K562 (cell line): ENCODE measurements around the gene COL5A1. TPM values are rescaled to one million over a fixed set of nuclear protein-coding genes. Genes with fewer than 3 reads are reported as not detected.

Experiments used
- ATAC-seq: fragments of 200-7000 bp; cut with Tn5 transposase; 3 replicates; pipeline ENCODE4 v1.9.1; 2020; ENCODE audit warnings: moderate library complexity
- BruUV-seq: library from RNA; stranded (reverse); fragments of 400-500 nt; replicated peaks from 2 replicates; lab custom pipeline; 2021; lab: Mats Ljungman, UMichigan
- CTCF ChIA-PET: fragments of 300-600 bp; formaldehyde crosslinking; extraction: SDS; loops from one replicate; lab custom pipeline; 2021; ENCODE audit warnings: low intra/inter-chr PET ratio; lab: Yijun Ruan, JAX
- POLR2A ChIA-PET: fragments of 300-600, 350-650 bp; sonication (Branson Sonifier 250); formaldehyde crosslinking; extraction: SDS; loops from one replicate; lab custom pipeline; 2021; ENCODE audit warnings: antibody characterized with exemption, inconsistent platforms; lab: Yijun Ruan, JAX
- DNase-seq, 4 experiments: peaks; one replicate each; pipeline versions ENCODE4 v3.0.0 to v3.0.0-alpha.2; 2011 to 2018; ENCODE audit warnings: low spot score in 3 of 4, mixed read lengths in 3 of 4; ENCODE audit errors: extremely low read depth in 1 of 4
- FAIRE-seq: peaks from 2 replicates; lab custom pipeline; 2011; peaks lifted over from hg19 to GRCh38; lab: Jason Lieb, UNC
- H2AFZ ChIP-seq: 2 replicates; pipeline ENCODE4 v1.6.0; 2011; ENCODE audit warnings: low read depth, low read length, control low read depth, inconsistent platforms
- H3K27ac ChIP-seq: fragments of 200-600 bp; 3 replicates; pipeline ENCODE4 v1.8.0; 2011; ENCODE audit warnings: low read depth, mild to moderate bottlenecking, control low read depth, inconsistent platforms, low read length, moderate library complexity, mixed read lengths; ENCODE audit errors: extremely low read depth
- H3K27me3 ChIP-seq, 2 experiments: fragments of 300-600 bp in 1 of 2; 2 replicates in 1 of 2; 3 replicates in 1 of 2; pipeline versions ENCODE4 v1.6.0 to v1.8.0; 2011; ENCODE audit warnings: inconsistent platforms in 2 of 2, low read length in 2 of 2, mild to moderate bottlenecking in 1 of 2, mixed read lengths in 1 of 2, moderate library complexity in 1 of 2; ENCODE audit not compliant: control insufficient read depth in 2 of 2, insufficient read depth in 2 of 2
- H3K36me3 ChIP-seq: fragments of 300-600 bp; 3 replicates; pipeline ENCODE4 v1.8.0; 2011; ENCODE audit warnings: mild to moderate bottlenecking, low read length, inconsistent platforms; ENCODE audit not compliant: control insufficient read depth, insufficient read depth
- H3K4me1 ChIP-seq, 2 experiments: fragments of 200-600 bp in 1 of 2; replicated peaks in 1 of 2; 2 replicates in 1 of 2; 3 replicates in 1 of 2; pipeline versions ENCODE4 v1.5.1 to v1.8.0; 2011; ENCODE audit warnings: inconsistent platforms in 2 of 2, low read length in 2 of 2, mild to moderate bottlenecking in 1 of 2, mixed read lengths in 1 of 2, moderate library complexity in 1 of 2; ENCODE audit not compliant: control insufficient read depth in 2 of 2, insufficient read depth in 2 of 2
- H3K4me2 ChIP-seq: 2 replicates; pipeline ENCODE4 v1.6.1; 2011; ENCODE audit warnings: low read length, control low read depth, inconsistent platforms, mixed read lengths; ENCODE audit not compliant: insufficient read depth
- H3K4me3 ChIP-seq: fragments of 200-600 bp; sonication (generic), shearing (Covaris generic); 2 replicates; pipeline ENCODE4 v1.5.1; 2016; ENCODE audit warnings: control low read depth, inconsistent platforms
- H3K79me2 ChIP-seq: fragments of 200-600 bp; 3 replicates; pipeline ENCODE4 v1.8.0; 2011; ENCODE audit warnings: low read length, inconsistent platforms; ENCODE audit not compliant: control insufficient read depth, insufficient read depth
- H3K9ac ChIP-seq, 2 experiments: 2 replicates each; pipeline versions ENCODE4 v1.6.0 to v1.6.1; 2011; ENCODE audit warnings: low read depth in 2 of 2, low read length in 2 of 2, control low read depth in 1 of 2, inconsistent platforms in 1 of 2, mild to moderate bottlenecking in 1 of 2, mixed read lengths in 1 of 2; ENCODE audit not compliant: insufficient read depth in 1 of 2
- H3K9me1 ChIP-seq: one replicate; pipeline ENCODE4 v1.6.0; 2011; ENCODE audit warnings: inconsistent platforms, mild to moderate bottlenecking, low read length, moderate library complexity; ENCODE audit not compliant: control insufficient read depth, insufficient read depth
- H3K9me3 ChIP-seq: replicated peaks from 2 replicates; pipeline ENCODE4 v1.5.1; 2011; ENCODE audit warnings: low read depth, low read length, inconsistent platforms; ENCODE audit not compliant: control insufficient read depth, insufficient read depth
- H4K20me1 ChIP-seq: replicated peaks from 2 replicates; pipeline ENCODE4 v1.6.1; 2011; ENCODE audit warnings: low read length, inconsistent platforms, mixed read lengths; ENCODE audit not compliant: control insufficient read depth, insufficient read depth
- ADNP ChIP-seq: fragments of 200-800 bp; sonication (Bioruptor generic); IDR thresholded peaks from 2 replicates; pipeline ENCODE4 v1.6.1; 2016; ENCODE audit warnings: missing genetic modification characterization, missing compliant biosample characterization
- BRF1 ChIP-seq: IDR thresholded peaks from 3 replicates; pipeline ENCODE4 v1.6.1; 2011; ENCODE audit warnings: borderline replicate concordance, mild to moderate bottlenecking; ENCODE audit not compliant: insufficient read length; ENCODE audit errors: extremely low read depth
- HCFC1 ChIP-seq: IDR thresholded peaks from 2 replicates; pipeline ENCODE4 v1.6.1; 2012; ENCODE audit warnings: low read depth, low read length, improper control_type of control experiment
- RBFOX2 ChIP-seq: fragments of 200-400 bp; formaldehyde crosslinking; IDR thresholded peaks from 2 replicates; pipeline ENCODE4 v1.6.1; 2017; ENCODE audit warnings: low read depth, mild to moderate bottlenecking, low read length, moderate library complexity
- SMARCA5 ChIP-seq: fragments of 450-650 bp; IDR thresholded peaks from 2 replicates; pipeline ENCODE4 v1.6.1; 2016
- XRCC3 ChIP-seq: fragments of 450-650 bp; IDR thresholded peaks from 2 replicates; pipeline ENCODE4 v1.6.1; 2017; ENCODE audit warnings: mild to moderate bottlenecking, moderate library complexity
- ZBTB7A ChIP-seq: IDR thresholded peaks from 2 replicates; pipeline ENCODE4 v1.6.1; 2011; ENCODE audit warnings: low read depth, mild to moderate bottlenecking, low read length, moderate library complexity, borderline replicate concordance; ENCODE audit not compliant: control insufficient read depth
- ZNF551 ChIP-seq: fragments of 250-450 bp; sonication (Bioruptor Pico); IDR thresholded peaks from 2 replicates; pipeline ENCODE4 v1.5.0; 2021; ENCODE audit warnings: mild to moderate bottlenecking, moderate library complexity
- WGBS: fragments of 100-300 bp; shearing (Covaris generic); methylation state at CpG from one replicate; pipeline ENCODE4 v1.1.6; 2016; ENCODE audit warnings: low coverage, mixed read lengths; ENCODE audit not compliant: insufficient coverage; ENCODE audit errors: missing lambda C conversion rate; 5-methylcytosine and 5-hydroxymethylcytosine counted together
- in situ Hi-C: fragments of 300-500 bp; cut with MboI; formaldehyde crosslinking; loops from 4 replicates; pipeline ENCODE4 v1.15.0; 2018; ENCODE audit warnings: inconsistent platforms, mixed read lengths
- intact Hi-C: fragments of 100-400 bp; cut with micrococcal nuclease; formaldehyde crosslinking; loops from 2 replicates; pipeline ENCODE4 v1.14.2; 2022
- polyA plus RNA-seq, 8 experiments: library from polyadenylated mRNA; depleted of rRNA in 4 of 8; stranded (reverse) in 5 of 8; unstranded in 3 of 8; fragments of >200 nt; fragmentation: Nextera tagmentation in 2 of 8; fragmentation: Illumina TruSeq in 1 of 8; extraction: Ambion mirVana in 2 of 8; extraction: Trizol in 1 of 8; gene quantifications; 2 replicates each; pipeline versions ENCODE4 v1.2.1 to v1.2.3, GENCODE V29; 2011 to 2014; ENCODE audit warnings: inconsistent platforms in 1 of 8, missing spikeins in 1 of 8
- total RNA-seq, 7 experiments: library from RNA; depleted of rRNA in 6 of 7; stranded (reverse); fragments of >200 nt in 6 of 7; fragmentation: Illumina TruSeq in 2 of 7; extraction: Trizol in 2 of 7; gene quantifications; 2 replicates each; pipeline versions ENCODE4 v1.2.1 to v1.2.3, GENCODE V29; 2011 to 2021; ENCODE audit warnings: low replicate concordance in 1 of 7
- TF ChIP-seq, protein P1 (sequence below): fragments of 200-800 bp; sonication (Bioruptor generic); IDR thresholded peaks from 2 replicates; pipeline ENCODE4 v1.6.1; 2016; ENCODE audit warnings: missing genetic modification characterization, missing compliant biosample characterization
- TF ChIP-seq, protein P2 (sequence below): IDR thresholded peaks from 2 replicates; pipeline ENCODE4 v1.6.1; 2012; ENCODE audit warnings: low read depth, low read length, improper control_type of control experiment, borderline replicate concordance

COL5A1 gene
- total and polyA plus RNA-seq, 9 of the 15 experiments (the other 6 are each of a cell fraction or from before 2014, with no cell fraction given), result under 0.01 to 0.13 (median 0.04) TPM; not detected in 6

DNA sequence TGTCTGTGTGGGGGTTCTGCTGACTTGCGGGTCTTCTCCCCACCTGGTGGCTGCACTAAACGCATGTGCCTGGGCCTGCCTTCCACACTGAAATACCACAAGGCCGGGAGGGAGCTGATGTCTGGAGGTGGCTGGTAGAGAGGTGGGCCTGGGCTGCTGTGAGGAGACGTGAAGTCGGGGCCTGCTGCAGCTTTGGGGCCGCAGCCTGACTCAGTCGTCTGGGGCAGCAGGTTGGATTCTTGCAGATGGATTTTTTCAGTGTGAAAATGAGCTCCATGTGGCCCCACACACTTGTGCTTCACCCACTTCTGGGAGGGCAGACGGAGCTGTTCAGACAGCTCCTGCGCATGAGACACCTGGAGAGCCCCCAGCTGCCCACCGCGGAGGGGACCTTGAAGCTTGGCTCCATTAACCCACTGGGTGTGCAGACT, 29.3 kb downstream of the COL5A1 start (continued):
- TF ChIP-seq, protein P1, sequence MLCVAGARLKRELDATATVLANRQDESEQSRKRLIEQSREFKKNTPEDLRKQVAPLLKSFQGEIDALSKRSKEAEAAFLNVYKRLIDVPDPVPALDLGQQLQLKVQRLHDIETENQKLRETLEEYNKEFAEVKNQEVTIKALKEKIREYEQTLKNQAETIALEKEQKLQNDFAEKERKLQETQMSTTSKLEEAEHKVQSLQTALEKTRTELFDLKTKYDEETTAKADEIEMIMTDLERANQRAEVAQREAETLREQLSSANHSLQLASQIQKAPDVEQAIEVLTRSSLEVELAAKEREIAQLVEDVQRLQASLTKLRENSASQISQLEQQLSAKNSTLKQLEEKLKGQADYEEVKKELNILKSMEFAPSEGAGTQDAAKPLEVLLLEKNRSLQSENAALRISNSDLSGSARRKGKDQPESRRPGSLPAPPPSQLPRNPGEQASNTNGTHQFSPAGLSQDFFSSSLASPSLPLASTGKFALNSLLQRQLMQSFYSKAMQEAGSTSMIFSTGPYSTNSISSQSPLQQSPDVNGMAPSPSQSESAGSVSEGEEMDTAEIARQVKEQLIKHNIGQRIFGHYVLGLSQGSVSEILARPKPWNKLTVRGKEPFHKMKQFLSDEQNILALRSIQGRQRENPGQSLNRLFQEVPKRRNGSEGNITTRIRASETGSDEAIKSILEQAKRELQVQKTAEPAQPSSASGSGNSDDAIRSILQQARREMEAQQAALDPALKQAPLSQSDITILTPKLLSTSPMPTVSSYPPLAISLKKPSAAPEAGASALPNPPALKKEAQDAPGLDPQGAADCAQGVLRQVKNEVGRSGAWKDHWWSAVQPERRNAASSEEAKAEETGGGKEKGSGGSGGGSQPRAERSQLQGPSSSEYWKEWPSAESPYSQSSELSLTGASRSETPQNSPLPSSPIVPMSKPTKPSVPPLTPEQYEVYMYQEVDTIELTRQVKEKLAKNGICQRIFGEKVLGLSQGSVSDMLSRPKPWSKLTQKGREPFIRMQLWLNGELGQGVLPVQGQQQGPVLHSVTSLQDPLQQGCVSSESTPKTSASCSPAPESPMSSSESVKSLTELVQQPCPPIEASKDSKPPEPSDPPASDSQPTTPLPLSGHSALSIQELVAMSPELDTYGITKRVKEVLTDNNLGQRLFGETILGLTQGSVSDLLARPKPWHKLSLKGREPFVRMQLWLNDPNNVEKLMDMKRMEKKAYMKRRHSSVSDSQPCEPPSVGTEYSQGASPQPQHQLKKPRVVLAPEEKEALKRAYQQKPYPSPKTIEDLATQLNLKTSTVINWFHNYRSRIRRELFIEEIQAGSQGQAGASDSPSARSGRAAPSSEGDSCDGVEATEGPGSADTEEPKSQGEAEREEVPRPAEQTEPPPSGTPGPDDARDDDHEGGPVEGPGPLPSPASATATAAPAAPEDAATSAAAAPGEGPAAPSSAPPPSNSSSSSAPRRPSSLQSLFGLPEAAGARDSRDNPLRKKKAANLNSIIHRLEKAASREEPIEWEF (CRISPR knock-in tag), result no peak
- no peak for TF ChIP-seq ZBTB7A

DNA sequence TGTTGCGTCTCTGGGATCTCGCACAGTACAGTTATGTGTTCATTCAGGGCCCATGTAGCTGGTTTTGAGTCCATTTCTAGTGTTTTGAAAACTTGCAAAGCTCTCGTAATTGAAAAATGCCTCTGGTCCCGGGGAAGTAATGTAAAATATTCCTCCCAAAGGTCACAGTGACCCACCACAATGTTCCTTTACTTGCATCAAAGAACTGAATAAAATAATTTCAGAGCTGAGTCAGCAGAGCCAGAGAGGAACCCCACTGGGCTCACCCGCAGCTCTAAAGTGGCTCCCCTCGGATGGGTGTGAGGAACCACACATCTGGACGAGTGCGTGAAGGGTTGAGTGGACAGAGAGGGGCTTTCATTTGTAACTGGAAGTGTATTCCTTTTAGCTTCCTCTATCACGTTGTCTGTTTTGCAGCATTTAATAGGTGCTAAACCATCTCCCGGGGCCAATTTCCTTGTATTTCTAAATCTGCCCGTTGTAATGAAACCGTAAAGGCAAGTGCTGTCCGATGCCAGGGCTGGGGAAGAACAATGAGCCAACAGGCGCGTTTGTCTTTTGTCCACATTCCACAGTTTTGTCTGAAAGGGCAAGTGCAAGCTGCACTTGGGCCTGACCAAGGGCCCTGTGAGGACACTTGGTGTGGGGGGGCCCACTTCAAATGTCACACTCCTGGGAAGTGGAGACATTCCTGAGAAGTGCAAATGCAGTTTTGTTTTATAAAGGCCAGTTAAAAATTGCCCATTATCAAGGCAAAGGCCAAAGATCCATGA, 29.9 kb downstream of the COL5A1 start:
- DNase-seq, result no peak
- intact Hi-C loops (no loop called here), in situ Hi-C loops (no loop called here)
- CTCF ChIA-PET, result no interaction called here
- POLR2A ChIA-PET, result interaction anchor here (0.6 to 0.7 kb wide), 2 partner anchors 605 to 1115 kb away, joined by 3 read pairs; no protein-coding TSS in a partner anchor
- Histone ChIP-seq H2AFZ (no peak overlapping the region), H3K4me3 (no peak overlapping the region), H3K36me3 (no peaks in the 10 kb centered on the region), H3K27me3 (peaks cover 0 to 9% of the 10 kb centered on the region in 2 experiments; a peak in 2 of 5 replicates), H3K9me1 (no peaks in the 10 kb centered on the region), H3K9me3 (no peaks in the 10 kb centered on the region), H3K9ac (no peak overlapping the region), H3K79me2 (no peaks in the 10 kb centered on the region), H3K27ac (no peak overlapping the region), H3K4me2 (no peak overlapping the region), H4K20me1 (no peaks in the 10 kb centered on the region), H3K4me1 (no peaks in the 10 kb centered on the region)
- WGBS, result 2% methylated on average over 15 of the region's 15 CpGs
- FAIRE-seq, result no peak
- no TSS peak for BruUV-seq
- ATAC-seq, result no peak
- no peak for TF ChIP-seq SMARCA5
- no peak for TF ChIP-seq ZNF551 (CRISPR knock-in tag)
- TF ChIP-seq ADNP (tag), result no peak
- no peak for TF ChIP-seq BRF1
- TF ChIP-seq XRCC3, result no peak
- TF ChIP-seq RBFOX2, result no peak
- TF ChIP-seq, protein P2, sequence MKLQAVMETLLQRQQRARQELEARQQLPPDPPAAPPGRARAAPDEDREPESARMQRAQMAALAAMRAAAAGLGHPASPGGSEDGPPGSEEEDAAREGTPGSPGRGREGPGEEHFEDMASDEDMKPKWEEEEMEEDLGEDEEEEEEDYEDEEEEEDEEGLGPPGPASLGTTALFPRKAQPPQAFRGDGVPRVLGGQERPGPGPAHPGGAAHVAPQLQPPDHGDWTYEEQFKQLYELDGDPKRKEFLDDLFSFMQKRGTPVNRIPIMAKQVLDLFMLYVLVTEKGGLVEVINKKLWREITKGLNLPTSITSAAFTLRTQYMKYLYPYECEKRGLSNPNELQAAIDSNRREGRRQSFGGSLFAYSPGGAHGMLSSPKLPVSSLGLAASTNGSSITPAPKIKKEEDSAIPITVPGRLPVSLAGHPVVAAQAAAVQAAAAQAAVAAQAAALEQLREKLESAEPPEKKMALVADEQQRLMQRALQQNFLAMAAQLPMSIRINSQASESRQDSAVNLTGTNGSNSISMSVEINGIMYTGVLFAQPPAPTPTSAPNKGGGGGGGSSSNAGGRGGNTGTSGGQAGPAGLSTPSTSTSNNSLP, result no peak
- TF ChIP-seq HCFC1, result no peak
